ENCODE data around the gene ART4.

GRCh38 chr12:14811486-14811885 is 31.8 kb downstream of the ART4 start:
- TF ChIP-seq POLR2AphosphoS5 (IDR thresholded peaks at IDR 0.05): no peak
- TF ChIP-seq CTCF (IDR thresholded peaks at IDR 0.05): no peak
